WTC11 (cell line): ENCODE measurements around the gene MED10. TPM values are rescaled to one million over a fixed set of nuclear protein-coding genes. Genes with fewer than 3 reads are reported as not detected.

Experiments
- ATAC-seq: fragments of 200-7000 bp; cut with Tn5 transposase; 2 replicates; pipeline ENCODE4 v1.10.0; 2021; ENCODE audit warnings: mild to moderate bottlenecking, moderate library complexity
- CTCF ChIA-PET: fragments of 300-600 bp; sonication (Branson Sonifier 250); formaldehyde crosslinking; loops from one replicate; lab custom pipeline; 2021; ENCODE audit warnings: antibody characterized with exemption; lab: Charles Lee
- POLR2A ChIA-PET: fragments of 350-600 bp; sonication (Branson Sonifier 250); formaldehyde crosslinking; loops from one replicate; lab custom pipeline; 2021; ENCODE audit warnings: antibody characterized with exemption; lab: Charles Lee
- DNase-seq: peaks from one replicate; pipeline ENCODE4 v3.0.0; 2021; ENCODE audit warnings: low spot score
- H3K27ac Mint-ChIP-seq: 2 replicates; pipeline ENCODE4 v1.8.0; 2021; ENCODE audit warnings: mixed read lengths
- H3K27me3 Mint-ChIP-seq: 2 replicates; pipeline ENCODE4 v1.8.0; 2021; ENCODE audit warnings: low read depth, mild to moderate bottlenecking, moderate library complexity, mixed read lengths
- H3K36me3 Mint-ChIP-seq: 2 replicates; pipeline ENCODE4 v1.8.0; 2021; ENCODE audit warnings: mixed read lengths
- H3K4me1 Mint-ChIP-seq: 2 replicates; pipeline ENCODE4 v1.8.0; 2022; ENCODE audit warnings: mixed read lengths
- H3K4me3 Mint-ChIP-seq: 2 replicates; pipeline ENCODE4 v1.8.0; 2021; ENCODE audit warnings: mild to moderate bottlenecking, moderate library complexity, mixed read lengths
- H3K9me3 Mint-ChIP-seq: 2 replicates; pipeline ENCODE4 v1.8.0; 2021; ENCODE audit warnings: mixed read lengths
- CREM ChIP-seq: sonication (generic); formaldehyde crosslinking; IDR thresholded peaks from 2 replicates; pipeline ENCODE4 v1.8.1; 2022; ENCODE audit warnings: mild to moderate bottlenecking, missing genetic modification reagents, moderate library complexity
- EMX1 ChIP-seq: fragments of 250-450 bp; sonication (Bioruptor Pico); IDR thresholded peaks from 2 replicates; pipeline ENCODE4 v1.8.0; 2021; ENCODE audit warnings: mild to moderate bottlenecking
- GTF2I ChIP-seq: fragments of 250-450 bp; sonication (Bioruptor Pico); conservative IDR thresholded peaks from 2 replicates; pipeline ENCODE4 v1.4.0; 2021; ENCODE audit warnings: mild to moderate bottlenecking
- KAT7 ChIP-seq: sonication (generic); formaldehyde crosslinking; IDR thresholded peaks from 2 replicates; pipeline ENCODE4 v1.8.1; 2023; ENCODE audit warnings: missing genetic modification reagents, mild to moderate bottlenecking, borderline replicate concordance
- MYBL2 ChIP-seq: sonication (generic); formaldehyde crosslinking; IDR thresholded peaks from 2 replicates; pipeline ENCODE4 v1.8.1; 2023; ENCODE audit warnings: mild to moderate bottlenecking, moderate library complexity, missing genetic modification reagents
- NFE2L1 ChIP-seq: sonication (generic); formaldehyde crosslinking; IDR thresholded peaks from 2 replicates; pipeline ENCODE4 v1.8.1; 2023; ENCODE audit warnings: missing genetic modification reagents
- RORB ChIP-seq: fragments of 250-450 bp; sonication (Bioruptor Pico); IDR thresholded peaks from 2 replicates; pipeline ENCODE4 v1.9.0; 2021; ENCODE audit warnings: mild to moderate bottlenecking
- SMAD3 ChIP-seq: sonication (generic); formaldehyde crosslinking; IDR thresholded peaks from 2 replicates; pipeline ENCODE4 v1.8.0; 2022; ENCODE audit warnings: missing genetic modification reagents, mild to moderate bottlenecking, borderline replicate concordance
- ZBTB21 ChIP-seq: sonication (generic); formaldehyde crosslinking; IDR thresholded peaks from 2 replicates; pipeline ENCODE4 v1.8.1; 2023; ENCODE audit warnings: mild to moderate bottlenecking, missing genetic modification reagents, borderline replicate concordance
- ZNF219 ChIP-seq: sonication (generic); formaldehyde crosslinking; IDR thresholded peaks from 2 replicates; pipeline ENCODE4 v1.8.0; 2023; ENCODE audit warnings: missing genetic modification reagents, mild to moderate bottlenecking, borderline replicate concordance
- ZNF232 ChIP-seq: sonication (generic); formaldehyde crosslinking; IDR thresholded peaks from 2 replicates; pipeline ENCODE4 v1.8.0; 2022; ENCODE audit warnings: mild to moderate bottlenecking, missing genetic modification reagents
- ZNF263 ChIP-seq: sonication (generic); formaldehyde crosslinking; IDR thresholded peaks from 2 replicates; pipeline ENCODE4 v1.8.1; 2022; ENCODE audit warnings: low read depth, mild to moderate bottlenecking, moderate library complexity, missing genetic modification reagents
- ZNF671 ChIP-seq: fragments of 250-450 bp; sonication (Bioruptor Pico); IDR thresholded peaks from 2 replicates; pipeline ENCODE4 v1.8.0; 2021; ENCODE audit warnings: mild to moderate bottlenecking
- total RNA-seq: library from RNA; stranded (reverse); gene quantifications from 3 replicates; pipeline ENCODE4 v1.2.3, GENCODE V29; 2021
- TF ChIP-seq, protein P1 (sequence below): sonication (generic); formaldehyde crosslinking; IDR thresholded peaks from 2 replicates; pipeline ENCODE4 v1.8.0; 2022; ENCODE audit warnings: mild to moderate bottlenecking, missing genetic modification reagents
- TF ChIP-seq, protein P2 (sequence below): sonication (generic); formaldehyde crosslinking; IDR thresholded peaks from 2 replicates; pipeline ENCODE4 v1.8.1; 2022; ENCODE audit warnings: low read depth, mild to moderate bottlenecking, moderate library complexity, missing genetic modification reagents, borderline replicate concordance
- TF ChIP-seq, protein P3 (sequence below): fragments of 250-450 bp; sonication (Bioruptor Pico); IDR thresholded peaks from 2 replicates; pipeline ENCODE4 v1.9.0; 2021; ENCODE audit warnings: mild to moderate bottlenecking
- TF ChIP-seq, protein P4 (sequence below): sonication (generic); formaldehyde crosslinking; IDR thresholded peaks from 2 replicates; pipeline ENCODE4 v1.8.0; 2022; ENCODE audit warnings: missing genetic modification reagents
- TF ChIP-seq, protein P5 (sequence below): sonication (generic); formaldehyde crosslinking; IDR thresholded peaks from 2 replicates; pipeline ENCODE4 v1.8.1; 2022; ENCODE audit warnings: mild to moderate bottlenecking, missing genetic modification reagents, moderate library complexity, borderline replicate concordance
- TF ChIP-seq, protein P6 (sequence below): fragments of 250-450 bp; sonication (Bioruptor Pico); IDR thresholded peaks from 2 replicates; pipeline ENCODE4 v1.9.0; 2021; ENCODE audit warnings: moderate library complexity, mild to moderate bottlenecking, inconsistent platforms, borderline replicate concordance

MED10 gene
- total RNA-seq, 1 experiment from 2014 or later, result 17.2 TPM

DNA sequence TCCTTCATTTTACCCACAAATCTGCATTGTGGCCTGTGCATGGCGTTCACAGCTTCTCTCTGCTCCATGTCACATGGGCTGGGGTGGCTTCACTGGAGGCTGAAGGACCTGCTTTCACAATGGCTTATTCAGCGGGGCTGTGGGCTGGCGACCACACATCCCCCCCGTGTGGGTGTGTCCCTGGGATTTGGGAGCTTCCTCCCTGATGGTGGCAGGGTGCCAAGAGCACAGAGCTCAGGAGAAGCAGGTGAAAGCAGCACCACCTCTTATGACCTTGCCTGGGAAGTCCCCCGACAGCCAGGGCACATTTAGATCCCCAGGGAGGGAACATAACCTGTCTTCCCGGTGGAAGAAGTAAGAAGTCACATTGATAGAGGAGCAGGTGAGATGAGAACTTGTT lies 5.0 kb upstream of the MED10 start:
- Mint-ChIP-seq H3K36me3 (no peaks in the 10 kb centered on the region), H3K9me3 (no peaks in the 10 kb centered on the region), H3K27me3 (no peaks in the 10 kb centered on the region; the same call in 1 of the 2 replicates), H3K4me3 (no peak overlapping the region), H3K4me1 (peaks cover 16% of the 10 kb centered on the region), H3K27ac (no peak overlapping the region)
- POLR2A ChIA-PET, result no interaction called here
- no peak for DNase-seq
- ATAC-seq, result no peak
- TF ChIP-seq, protein P1, sequence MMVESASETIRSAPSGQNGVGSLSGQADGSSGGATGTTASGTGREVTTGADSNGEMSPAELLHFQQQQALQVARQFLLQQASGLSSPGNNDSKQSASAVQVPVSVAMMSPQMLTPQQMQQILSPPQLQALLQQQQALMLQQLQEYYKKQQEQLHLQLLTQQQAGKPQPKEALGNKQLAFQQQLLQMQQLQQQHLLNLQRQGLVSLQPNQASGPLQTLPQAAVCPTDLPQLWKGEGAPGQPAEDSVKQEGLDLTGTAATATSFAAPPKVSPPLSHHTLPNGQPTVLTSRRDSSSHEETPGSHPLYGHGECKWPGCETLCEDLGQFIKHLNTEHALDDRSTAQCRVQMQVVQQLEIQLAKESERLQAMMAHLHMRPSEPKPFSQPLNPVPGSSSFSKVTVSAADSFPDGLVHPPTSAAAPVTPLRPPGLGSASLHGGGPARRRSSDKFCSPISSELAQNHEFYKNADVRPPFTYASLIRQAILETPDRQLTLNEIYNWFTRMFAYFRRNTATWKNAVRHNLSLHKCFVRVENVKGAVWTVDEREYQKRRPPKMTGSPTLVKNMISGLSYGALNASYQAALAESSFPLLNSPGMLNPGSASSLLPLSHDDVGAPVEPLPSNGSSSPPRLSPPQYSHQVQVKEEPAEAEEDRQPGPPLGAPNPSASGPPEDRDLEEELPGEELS (CRISPR knock-in tag), result no peak
- TF ChIP-seq, protein P2, sequence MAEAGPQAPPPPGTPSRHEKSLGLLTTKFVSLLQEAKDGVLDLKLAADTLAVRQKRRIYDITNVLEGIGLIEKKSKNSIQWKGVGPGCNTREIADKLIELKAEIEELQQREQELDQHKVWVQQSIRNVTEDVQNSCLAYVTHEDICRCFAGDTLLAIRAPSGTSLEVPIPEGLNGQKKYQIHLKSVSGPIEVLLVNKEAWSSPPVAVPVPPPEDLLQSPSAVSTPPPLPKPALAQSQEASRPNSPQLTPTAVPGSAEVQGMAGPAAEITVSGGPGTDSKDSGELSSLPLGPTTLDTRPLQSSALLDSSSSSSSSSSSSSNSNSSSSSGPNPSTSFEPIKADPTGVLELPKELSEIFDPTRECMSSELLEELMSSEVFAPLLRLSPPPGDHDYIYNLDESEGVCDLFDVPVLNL (CRISPR knock-in tag), result no peak
- no peak for TF ChIP-seq MYBL2 (CRISPR knock-in tag)
- TF ChIP-seq, protein P3, sequence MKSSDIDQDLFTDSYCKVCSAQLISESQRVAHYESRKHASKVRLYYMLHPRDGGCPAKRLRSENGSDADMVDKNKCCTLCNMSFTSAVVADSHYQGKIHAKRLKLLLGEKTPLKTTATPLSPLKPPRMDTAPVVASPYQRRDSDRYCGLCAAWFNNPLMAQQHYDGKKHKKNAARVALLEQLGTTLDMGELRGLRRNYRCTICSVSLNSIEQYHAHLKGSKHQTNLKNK (CRISPR knock-in tag), result no peak
- TF ChIP-seq GTF2I (CRISPR knock-in tag), result no peak
- TF ChIP-seq, protein P4, sequence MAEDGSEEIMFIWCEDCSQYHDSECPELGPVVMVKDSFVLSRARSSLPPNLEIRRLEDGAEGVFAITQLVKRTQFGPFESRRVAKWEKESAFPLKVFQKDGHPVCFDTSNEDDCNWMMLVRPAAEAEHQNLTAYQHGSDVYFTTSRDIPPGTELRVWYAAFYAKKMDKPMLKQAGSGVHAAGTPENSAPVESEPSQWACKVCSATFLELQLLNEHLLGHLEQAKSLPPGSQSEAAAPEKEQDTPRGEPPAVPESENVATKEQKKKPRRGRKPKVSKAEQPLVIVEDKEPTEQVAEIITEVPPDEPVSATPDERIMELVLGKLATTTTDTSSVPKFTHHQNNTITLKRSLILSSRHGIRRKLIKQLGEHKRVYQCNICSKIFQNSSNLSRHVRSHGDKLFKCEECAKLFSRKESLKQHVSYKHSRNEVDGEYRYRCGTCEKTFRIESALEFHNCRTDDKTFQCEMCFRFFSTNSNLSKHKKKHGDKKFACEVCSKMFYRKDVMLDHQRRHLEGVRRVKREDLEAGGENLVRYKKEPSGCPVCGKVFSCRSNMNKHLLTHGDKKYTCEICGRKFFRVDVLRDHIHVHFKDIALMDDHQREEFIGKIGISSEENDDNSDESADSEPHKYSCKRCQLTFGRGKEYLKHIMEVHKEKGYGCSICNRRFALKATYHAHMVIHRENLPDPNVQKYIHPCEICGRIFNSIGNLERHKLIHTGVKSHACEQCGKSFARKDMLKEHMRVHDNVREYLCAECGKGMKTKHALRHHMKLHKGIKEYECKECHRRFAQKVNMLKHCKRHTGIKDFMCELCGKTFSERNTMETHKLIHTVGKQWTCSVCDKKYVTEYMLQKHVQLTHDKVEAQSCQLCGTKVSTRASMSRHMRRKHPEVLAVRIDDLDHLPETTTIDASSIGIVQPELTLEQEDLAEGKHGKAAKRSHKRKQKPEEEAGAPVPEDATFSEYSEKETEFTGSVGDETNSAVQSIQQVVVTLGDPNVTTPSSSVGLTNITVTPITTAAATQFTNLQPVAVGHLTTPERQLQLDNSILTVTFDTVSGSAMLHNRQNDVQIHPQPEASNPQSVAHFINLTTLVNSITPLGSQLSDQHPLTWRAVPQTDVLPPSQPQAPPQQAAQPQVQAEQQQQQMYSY, result no peak
- TF ChIP-seq ZNF232, result no peak
- no peak for TF ChIP-seq RORB (CRISPR knock-in tag)
- TF ChIP-seq, protein P5, sequence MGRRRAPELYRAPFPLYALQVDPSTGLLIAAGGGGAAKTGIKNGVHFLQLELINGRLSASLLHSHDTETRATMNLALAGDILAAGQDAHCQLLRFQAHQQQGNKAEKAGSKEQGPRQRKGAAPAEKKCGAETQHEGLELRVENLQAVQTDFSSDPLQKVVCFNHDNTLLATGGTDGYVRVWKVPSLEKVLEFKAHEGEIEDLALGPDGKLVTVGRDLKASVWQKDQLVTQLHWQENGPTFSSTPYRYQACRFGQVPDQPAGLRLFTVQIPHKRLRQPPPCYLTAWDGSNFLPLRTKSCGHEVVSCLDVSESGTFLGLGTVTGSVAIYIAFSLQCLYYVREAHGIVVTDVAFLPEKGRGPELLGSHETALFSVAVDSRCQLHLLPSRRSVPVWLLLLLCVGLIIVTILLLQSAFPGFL, result no peak
- TF ChIP-seq CREM (CRISPR knock-in tag), result no peak
- no peak for TF ChIP-seq ZNF263 (CRISPR knock-in tag)
- TF ChIP-seq ZNF671 (CRISPR knock-in tag), result no peak
- TF ChIP-seq, protein P6, sequence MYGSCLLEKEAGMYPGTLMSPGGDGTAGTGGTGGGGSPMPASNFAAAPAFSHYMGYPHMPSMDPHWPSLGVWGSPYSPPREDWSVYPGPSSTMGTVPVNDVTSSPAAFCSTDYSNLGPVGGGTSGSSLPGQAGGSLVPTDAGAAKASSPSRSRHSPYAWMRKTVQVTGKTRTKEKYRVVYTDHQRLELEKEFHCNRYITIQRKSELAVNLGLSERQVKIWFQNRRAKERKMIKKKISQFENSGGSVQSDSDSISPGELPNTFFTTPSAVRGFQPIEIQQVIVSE (CRISPR knock-in tag), result no peak
- TF ChIP-seq NFE2L1 (CRISPR knock-in tag), result no peak
- TF ChIP-seq ZNF219, result no peak
- no peak for TF ChIP-seq EMX1 (CRISPR knock-in tag)
- TF ChIP-seq SMAD3 (CRISPR knock-in tag), result no peak
- no peak for TF ChIP-seq KAT7
- TF ChIP-seq ZBTB21 (CRISPR knock-in tag), result no peak
- CTCF ChIA-PET, result interaction anchor here (1.2 kb wide), 1 partner anchor 52 kb away, joined by 3 read pairs; no protein-coding TSS in a partner anchor
